HEK293 (cell line): Measurements from ENCODE around the gene NXNL2.

Experiments
- CTCF ChIA-PET: fragments of 350-600 bp; formaldehyde crosslinking; extraction: SDS; loops from one replicate; lab custom pipeline; 2021; ENCODE audit warnings: antibody characterized with exemption; lab: Yijun Ruan, JAX
- POLR2A ChIA-PET: fragments of 300-600 bp; formaldehyde crosslinking; extraction: SDS; loops from one replicate; lab custom pipeline; 2020; ENCODE audit warnings: antibody characterized with exemption, inconsistent platforms; lab: Yijun Ruan, JAX
- H3K27ac ChIP-seq: fragments of 200-500 bp; sonication (Bioruptor generic); 2 replicates; pipeline ENCODE4 v1.5.1; 2014; ENCODE audit warnings: low read depth, low read length, control low read depth, inconsistent platforms; ENCODE audit errors: extremely low read depth
- H3K36me3 ChIP-seq, 2 experiments: fragments of 200-500 bp in 1 of 2; sonication (Bioruptor generic) in 1 of 2; 1 replicate in 1 of 2; 2 replicates in 1 of 2; pipeline ENCODE4 v1.5.1; 2014 to 2017; ENCODE audit warnings: inconsistent platforms in 2 of 2, low read length in 2 of 2; ENCODE audit not compliant: control insufficient read depth in 2 of 2, insufficient read depth in 1 of 2
- H3K4me1 ChIP-seq: fragments of 200-500 bp; sonication (Bioruptor generic); 2 replicates; pipeline ENCODE4 v1.5.1; 2014; ENCODE audit warnings: mild to moderate bottlenecking, low read length, inconsistent platforms; ENCODE audit not compliant: control insufficient read depth, insufficient read depth
- H3K4me3 ChIP-seq: 2 replicates; pipeline ENCODE4 v1.5.1; 2011; ENCODE audit warnings: low read depth, mild to moderate bottlenecking, control low read depth, low read length, moderate library complexity
- H3K9me3 ChIP-seq: fragments of 200-500 bp; sonication (Bioruptor generic); 2 replicates; pipeline ENCODE4 v1.5.1; 2014; ENCODE audit warnings: low read depth, low read length, inconsistent platforms; ENCODE audit not compliant: control insufficient read depth, insufficient read depth
- EGR2 ChIP-seq: fragments of 450-650 bp; formaldehyde crosslinking; IDR thresholded peaks from 2 replicates; pipeline ENCODE4 v1.5.1; 2016; ENCODE audit warnings: low read depth, missing biosample characterization, missing genetic modification characterization
- GLI2 ChIP-seq: fragments of 450-650 bp; formaldehyde crosslinking; IDR thresholded peaks from 2 replicates; pipeline ENCODE4; 2017; ENCODE audit warnings: missing biosample characterization, missing genetic modification characterization, low read depth, borderline replicate concordance
- GLIS1 ChIP-seq: fragments of 450-650 bp; formaldehyde crosslinking; IDR thresholded peaks from 2 replicates; pipeline ENCODE4 v1.5.1; 2016; ENCODE audit warnings: missing biosample characterization, missing genetic modification characterization
- KLF7 ChIP-seq: fragments of 450-650 bp; formaldehyde crosslinking; IDR thresholded peaks from 2 replicates; pipeline ENCODE4 v1.5.1; 2016; ENCODE audit warnings: missing biosample characterization, missing genetic modification characterization, borderline replicate concordance
- MYNN ChIP-seq: fragments of 450-650 bp; formaldehyde crosslinking; IDR thresholded peaks from 2 replicates; pipeline ENCODE4 v1.5.1; 2016; ENCODE audit warnings: missing biosample characterization, missing genetic modification characterization, borderline replicate concordance
- REPIN1 ChIP-seq: fragments of 450-650 bp; formaldehyde crosslinking; IDR thresholded peaks from 2 replicates; pipeline ENCODE4 v1.5.1; 2017; ENCODE audit warnings: missing biosample characterization, missing genetic modification characterization, low read depth
- SCRT2 ChIP-seq: fragments of 450-650 bp; formaldehyde crosslinking; IDR thresholded peaks from 2 replicates; pipeline ENCODE4 v1.5.1; 2016; ENCODE audit warnings: missing biosample characterization, missing genetic modification characterization
- SETDB1 ChIP-seq: IDR thresholded peaks from one replicate; pipeline ENCODE4 v1.6.1; 2017; ENCODE audit warnings: mild to moderate bottlenecking, low read length, moderate library complexity, mixed read lengths; ENCODE audit not compliant: insufficient read length
- SP2 ChIP-seq: fragments of 450-650 bp; formaldehyde crosslinking; IDR thresholded peaks from 2 replicates; pipeline ENCODE4 v1.5.1; 2016; ENCODE audit warnings: missing biosample characterization, missing genetic modification characterization
- ZBTB21 ChIP-seq: fragments of 450-650 bp; formaldehyde crosslinking; IDR thresholded peaks from 2 replicates; pipeline ENCODE4 v1.5.1; 2017; ENCODE audit warnings: missing biosample characterization, missing genetic modification characterization
- ZBTB48 ChIP-seq: fragments of 450-650 bp; formaldehyde crosslinking; IDR thresholded peaks from 2 replicates; pipeline ENCODE4 v1.5.1; 2016; ENCODE audit warnings: missing biosample characterization, missing genetic modification characterization
- ZNF174 ChIP-seq: fragments of 450-650 bp; formaldehyde crosslinking; IDR thresholded peaks from 2 replicates; pipeline ENCODE4 v1.5.0; 2017; ENCODE audit warnings: missing biosample characterization, mild to moderate bottlenecking, missing genetic modification characterization
- ZNF2 ChIP-seq: fragments of 450-650 bp; formaldehyde crosslinking; IDR thresholded peaks from 2 replicates; pipeline ENCODE4 v1.5.1; 2016; ENCODE audit warnings: missing biosample characterization, missing genetic modification characterization
- ZNF214 ChIP-seq: fragments of 450-650 bp; formaldehyde crosslinking; IDR thresholded peaks from 2 replicates; pipeline ENCODE4 v1.5.1; 2017; ENCODE audit warnings: missing biosample characterization, mild to moderate bottlenecking, missing genetic modification characterization, borderline replicate concordance
- ZNF223 ChIP-seq: fragments of 450-650 bp; formaldehyde crosslinking; IDR thresholded peaks from 2 replicates; pipeline ENCODE4 v1.5.1; 2016; ENCODE audit warnings: missing biosample characterization, missing genetic modification characterization
- ZNF37A ChIP-seq: fragments of 450-650 bp; IDR thresholded peaks from 2 replicates; pipeline ENCODE4 v1.5.1; 2018; ENCODE audit warnings: missing biosample characterization, missing genetic modification characterization
- ZNF433 ChIP-seq: fragments of 450-650 bp; formaldehyde crosslinking; IDR thresholded peaks from 2 replicates; pipeline ENCODE4 v1.5.1; 2016; ENCODE audit warnings: missing biosample characterization, missing genetic modification characterization, low read depth
- ZNF473 ChIP-seq: fragments of 450-650 bp; formaldehyde crosslinking; IDR thresholded peaks from 2 replicates; pipeline ENCODE4 v1.5.1; 2017; ENCODE audit warnings: missing biosample characterization, missing genetic modification characterization
- ZNF48 ChIP-seq: fragments of 450-650 bp; formaldehyde crosslinking; IDR thresholded peaks from 2 replicates; pipeline ENCODE4 v1.5.1; 2016; ENCODE audit warnings: missing biosample characterization, missing genetic modification characterization
- ZNF548 ChIP-seq: fragments of 450-650 bp; formaldehyde crosslinking; IDR thresholded peaks from 2 replicates; pipeline ENCODE4 v1.5.1; 2016; ENCODE audit warnings: missing biosample characterization, missing genetic modification characterization
- ZNF76 ChIP-seq: fragments of 450-650 bp; formaldehyde crosslinking; IDR thresholded peaks from 2 replicates; pipeline ENCODE4; 2016; ENCODE audit warnings: low read depth, missing biosample characterization, missing genetic modification characterization, borderline replicate concordance
- TF ChIP-seq, protein P1 (sequence below): fragments of 450-650 bp; formaldehyde crosslinking; IDR thresholded peaks from 2 replicates; pipeline ENCODE4 v1.5.1; 2016; ENCODE audit warnings: missing biosample characterization, missing genetic modification characterization, borderline replicate concordance
- TF ChIP-seq, protein P2 (sequence below): fragments of 450-650 bp; formaldehyde crosslinking; IDR thresholded peaks from 2 replicates; pipeline ENCODE4 v1.5.1; 2016; ENCODE audit warnings: missing biosample characterization, missing genetic modification characterization, low read depth
- TF ChIP-seq, protein P3 (sequence below): sonication (generic); formaldehyde crosslinking; IDR thresholded peaks from 2 replicates; pipeline ENCODE4 v1.8.1; 2022; ENCODE audit warnings: mild to moderate bottlenecking, moderate library complexity, missing genetic modification reagents

Gene NXNL2

DNA sequence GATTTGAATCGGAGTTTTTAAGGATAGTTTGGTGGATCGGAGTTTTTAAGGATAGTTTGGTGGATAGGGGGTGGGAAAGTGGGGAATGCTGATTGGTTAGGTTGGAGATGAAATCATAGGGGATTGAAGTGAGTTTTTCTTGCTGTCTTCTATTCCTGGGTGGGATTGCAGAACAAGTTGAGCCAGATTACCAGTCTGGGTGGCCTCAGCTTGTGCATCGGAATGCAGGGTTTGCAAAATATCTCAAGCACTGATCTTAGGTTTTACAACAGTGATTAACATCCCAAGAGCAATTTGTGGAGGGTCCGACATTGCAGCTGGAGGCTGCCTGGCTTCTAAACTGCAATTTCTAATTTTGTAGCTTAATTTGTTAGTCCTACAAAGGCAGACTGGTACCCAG lies 23.1 kb upstream of the NXNL2 start:
- Histone ChIP-seq H3K36me3 (no peaks in the 10 kb centered on the region), H3K4me3 (no peak overlapping the region), H3K9me3 (no peaks in the 10 kb centered on the region), H3K4me1 (no peaks in the 10 kb centered on the region), H3K27ac (no peak overlapping the region)
- POLR2A ChIA-PET = no interaction called here
- CTCF ChIA-PET = no interaction called here
- TF ChIP-seq, protein P1, sequence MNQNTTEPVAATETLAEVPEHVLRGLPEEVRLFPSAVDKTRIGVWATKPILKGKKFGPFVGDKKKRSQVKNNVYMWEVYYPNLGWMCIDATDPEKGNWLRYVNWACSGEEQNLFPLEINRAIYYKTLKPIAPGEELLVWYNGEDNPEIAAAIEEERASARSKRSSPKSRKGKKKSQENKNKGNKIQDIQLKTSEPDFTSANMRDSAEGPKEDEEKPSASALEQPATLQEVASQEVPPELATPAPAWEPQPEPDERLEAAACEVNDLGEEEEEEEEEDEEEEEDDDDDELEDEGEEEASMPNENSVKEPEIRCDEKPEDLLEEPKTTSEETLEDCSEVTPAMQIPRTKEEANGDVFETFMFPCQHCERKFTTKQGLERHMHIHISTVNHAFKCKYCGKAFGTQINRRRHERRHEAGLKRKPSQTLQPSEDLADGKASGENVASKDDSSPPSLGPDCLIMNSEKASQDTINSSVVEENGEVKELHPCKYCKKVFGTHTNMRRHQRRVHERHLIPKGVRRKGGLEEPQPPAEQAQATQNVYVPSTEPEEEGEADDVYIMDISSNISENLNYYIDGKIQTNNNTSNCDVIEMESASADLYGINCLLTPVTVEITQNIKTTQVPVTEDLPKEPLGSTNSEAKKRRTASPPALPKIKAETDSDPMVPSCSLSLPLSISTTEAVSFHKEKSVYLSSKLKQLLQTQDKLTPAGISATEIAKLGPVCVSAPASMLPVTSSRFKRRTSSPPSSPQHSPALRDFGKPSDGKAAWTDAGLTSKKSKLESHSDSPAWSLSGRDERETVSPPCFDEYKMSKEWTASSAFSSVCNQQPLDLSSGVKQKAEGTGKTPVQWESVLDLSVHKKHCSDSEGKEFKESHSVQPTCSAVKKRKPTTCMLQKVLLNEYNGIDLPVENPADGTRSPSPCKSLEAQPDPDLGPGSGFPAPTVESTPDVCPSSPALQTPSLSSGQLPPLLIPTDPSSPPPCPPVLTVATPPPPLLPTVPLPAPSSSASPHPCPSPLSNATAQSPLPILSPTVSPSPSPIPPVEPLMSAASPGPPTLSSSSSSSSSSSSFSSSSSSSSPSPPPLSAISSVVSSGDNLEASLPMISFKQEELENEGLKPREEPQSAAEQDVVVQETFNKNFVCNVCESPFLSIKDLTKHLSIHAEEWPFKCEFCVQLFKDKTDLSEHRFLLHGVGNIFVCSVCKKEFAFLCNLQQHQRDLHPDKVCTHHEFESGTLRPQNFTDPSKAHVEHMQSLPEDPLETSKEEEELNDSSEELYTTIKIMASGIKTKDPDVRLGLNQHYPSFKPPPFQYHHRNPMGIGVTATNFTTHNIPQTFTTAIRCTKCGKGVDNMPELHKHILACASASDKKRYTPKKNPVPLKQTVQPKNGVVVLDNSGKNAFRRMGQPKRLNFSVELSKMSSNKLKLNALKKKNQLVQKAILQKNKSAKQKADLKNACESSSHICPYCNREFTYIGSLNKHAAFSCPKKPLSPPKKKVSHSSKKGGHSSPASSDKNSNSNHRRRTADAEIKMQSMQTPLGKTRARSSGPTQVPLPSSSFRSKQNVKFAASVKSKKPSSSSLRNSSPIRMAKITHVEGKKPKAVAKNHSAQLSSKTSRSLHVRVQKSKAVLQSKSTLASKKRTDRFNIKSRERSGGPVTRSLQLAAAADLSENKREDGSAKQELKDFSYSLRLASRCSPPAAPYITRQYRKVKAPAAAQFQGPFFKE (tag by site-specific recombination) = no peak
- TF ChIP-seq ZNF548 (no peak), REPIN1 (no peak), ZNF174 (no peak), ZNF48 (tag by site-specific recombination) (no peak), KLF7 (no peak), SCRT2 (tag by site-specific recombination) (no peak), EGR2 (tag by site-specific recombination) (no peak), MYNN (no peak)
- TF ChIP-seq, protein P2, sequence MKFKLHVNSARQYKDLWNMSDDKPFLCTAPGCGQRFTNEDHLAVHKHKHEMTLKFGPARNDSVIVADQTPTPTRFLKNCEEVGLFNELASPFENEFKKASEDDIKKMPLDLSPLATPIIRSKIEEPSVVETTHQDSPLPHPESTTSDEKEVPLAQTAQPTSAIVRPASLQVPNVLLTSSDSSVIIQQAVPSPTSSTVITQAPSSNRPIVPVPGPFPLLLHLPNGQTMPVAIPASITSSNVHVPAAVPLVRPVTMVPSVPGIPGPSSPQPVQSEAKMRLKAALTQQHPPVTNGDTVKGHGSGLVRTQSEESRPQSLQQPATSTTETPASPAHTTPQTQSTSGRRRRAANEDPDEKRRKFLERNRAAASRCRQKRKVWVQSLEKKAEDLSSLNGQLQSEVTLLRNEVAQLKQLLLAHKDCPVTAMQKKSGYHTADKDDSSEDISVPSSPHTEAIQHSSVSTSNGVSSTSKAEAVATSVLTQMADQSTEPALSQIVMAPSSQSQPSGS (tag by site-specific recombination) = no peak
- TF ChIP-seq, all 188 proteins: peak for 0

DNA sequence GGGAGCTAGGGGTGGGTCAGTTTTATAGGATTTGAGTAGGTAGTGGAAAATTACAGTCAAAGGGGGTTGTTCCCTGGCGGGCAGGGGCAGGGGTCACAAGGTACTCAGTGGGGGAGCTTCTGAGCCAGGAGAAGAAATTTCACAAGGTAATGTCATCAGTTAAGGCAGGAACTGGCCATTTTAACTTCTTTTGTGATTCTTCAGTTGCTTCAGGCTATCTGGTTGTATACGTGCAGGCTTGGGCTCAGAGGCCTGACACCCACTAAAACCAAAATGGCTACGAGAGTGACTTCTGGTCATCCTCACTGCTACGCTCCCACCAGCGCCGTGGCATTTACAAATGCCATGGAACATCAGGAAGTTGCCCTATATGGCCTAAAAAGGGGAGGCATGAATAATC lies 20.7 kb upstream of the NXNL2 start:
- no peak overlapping the region for H3K27ac ChIP-seq
- H3K9me3 ChIP-seq = no peaks in the 10 kb centered on the region
- no peaks in the 10 kb centered on the region for H3K4me1 ChIP-seq
- no peaks in the 10 kb centered on the region for H3K36me3 ChIP-seq
- CTCF ChIA-PET = interaction anchor here (0.6 to 0.7 kb wide), 2 partner anchors 18 to 372 kb away, joined by 3 read pairs; no protein-coding TSS in a partner anchor
- H3K4me3 ChIP-seq = no peak overlapping the region
- TF ChIP-seq ZNF473 (tag by site-specific recombination) (no peak), ZBTB48 (tag by site-specific recombination) (no peak), SP2 (tag by site-specific recombination) (no peak), SETDB1 (no peak), ZNF37A (tag by site-specific recombination) (no peak), GLI2 (tag by site-specific recombination) (no peak), ZNF223 (tag by site-specific recombination) (no peak), ZNF433 (no peak), ZBTB21 (tag by site-specific recombination) (no peak), ZNF76 (no peak), ZNF2 (tag by site-specific recombination) (no peak), GLIS1 (tag by site-specific recombination) (no peak), ZNF214 (tag by site-specific recombination) (no peak)
- TF ChIP-seq, protein P3, sequence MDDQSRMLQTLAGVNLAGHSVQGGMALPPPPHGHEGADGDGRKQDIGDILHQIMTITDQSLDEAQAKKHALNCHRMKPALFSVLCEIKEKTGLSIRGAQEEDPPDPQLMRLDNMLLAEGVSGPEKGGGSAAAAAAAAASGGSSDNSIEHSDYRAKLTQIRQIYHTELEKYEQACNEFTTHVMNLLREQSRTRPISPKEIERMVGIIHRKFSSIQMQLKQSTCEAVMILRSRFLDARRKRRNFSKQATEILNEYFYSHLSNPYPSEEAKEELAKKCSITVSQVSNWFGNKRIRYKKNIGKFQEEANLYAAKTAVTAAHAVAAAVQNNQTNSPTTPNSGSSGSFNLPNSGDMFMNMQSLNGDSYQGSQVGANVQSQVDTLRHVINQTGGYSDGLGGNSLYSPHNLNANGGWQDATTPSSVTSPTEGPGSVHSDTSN = no peak
- POLR2A ChIA-PET = no interaction called here
